HepG2 (cell line): ENCODE measurements around the gene PRKD2. TPM values are rescaled to one million over a fixed set of nuclear protein-coding genes. Genes with fewer than 3 reads are reported as not detected.
A peak's percentile ranks its signal among the peaks of the same experiment; 100 is the strongest.

ENCODE experiments used
- ATAC-seq: fragments of 200-7000 bp; cut with Tn5 transposase; 3 replicates; pipeline ENCODE4 v1.9.1; 2020; ENCODE audit warnings: mild to moderate bottlenecking, moderate library complexity
- BruUV-seq: library from RNA; stranded (reverse); fragments of 400-500 nt; replicated peaks from 2 replicates; lab custom pipeline; 2021; lab: Mats Ljungman, UMichigan
- CTCF ChIA-PET: fragments of 300-600 bp; formaldehyde crosslinking; extraction: SDS; loops from one replicate; lab custom pipeline; 2021; ENCODE audit warnings: low total read pairs, inconsistent platforms, low intra/inter-chr PET ratio; lab: Yijun Ruan, JAX
- POLR2A ChIA-PET: fragments of 350-600 bp; sonication (Branson Sonifier 250); formaldehyde crosslinking; loops from one replicate; lab custom pipeline; 2020; ENCODE audit warnings: antibody characterized with exemption, inconsistent platforms; lab: Yijun Ruan, JAX
- DNase-seq: peaks from one replicate; pipeline ENCODE4 v3.0.0-alpha.2; 2015; ENCODE audit warnings: low spot score
- FAIRE-seq: peaks from 3 replicates; lab custom pipeline; 2011; peaks lifted over from hg19 to GRCh38; lab: Jason Lieb, UNC
- H2AFZ ChIP-seq: one replicate; pipeline ENCODE4 v1.6.1; 2011; ENCODE audit warnings: low read length, inconsistent platforms
- H3K27ac ChIP-seq: fragments of 300-600 bp; 3 replicates; pipeline ENCODE4 v1.8.0; 2011; ENCODE audit warnings: mixed run types, mild to moderate bottlenecking, mixed read lengths, low read length, inconsistent platforms; ENCODE audit not compliant: insufficient read depth; ENCODE audit errors: extremely low read length
- H3K27me3 ChIP-seq, 2 experiments: fragments of 200-600 bp in 1 of 2; 2 replicates in 1 of 2; 3 replicates in 1 of 2; pipeline versions ENCODE4 v1.6.0 to v1.8.0; 2011; ENCODE audit warnings: low read length in 2 of 2, mild to moderate bottlenecking in 2 of 2, moderate library complexity in 2 of 2, inconsistent platforms in 1 of 2; ENCODE audit not compliant: insufficient read depth in 2 of 2, control insufficient read depth in 1 of 2
- H3K36me3 ChIP-seq, 2 experiments: fragments of 200-600 bp in 1 of 2; replicated peaks in 1 of 2; 2 replicates in 1 of 2; 3 replicates in 1 of 2; pipeline versions ENCODE4 v1.5.1 to v1.8.0; 2011; ENCODE audit warnings: low read length in 2 of 2, inconsistent platforms in 1 of 2; ENCODE audit not compliant: insufficient read depth in 2 of 2, control insufficient read depth in 1 of 2
- H3K4me1 ChIP-seq: 2 replicates; pipeline ENCODE4 v1.5.1; 2012; ENCODE audit warnings: low read length, inconsistent platforms; ENCODE audit not compliant: insufficient read depth
- H3K4me2 ChIP-seq: 2 replicates; pipeline ENCODE4 v1.6.0; 2011; ENCODE audit warnings: low read depth, low read length, inconsistent platforms
- H3K4me3 ChIP-seq, 3 experiments: fragments of 200-600 bp in 1 of 3; sonication (generic), shearing (Covaris generic) in 1 of 3; replicated peaks in 1 of 3; 2 replicates each; pipeline ENCODE4 v1.5.1; 2011 to 2016; ENCODE audit warnings: low read length in 3 of 3, inconsistent platforms in 2 of 3, low read depth in 2 of 3, mild to moderate bottlenecking in 2 of 3, control low read depth in 1 of 3, mixed read lengths in 1 of 3; ENCODE audit not compliant: insufficient read depth in 1 of 3
- H3K79me2 ChIP-seq: one replicate; pipeline ENCODE4 v1.6.1; 2011; ENCODE audit warnings: low read length, inconsistent platforms; ENCODE audit not compliant: insufficient read depth
- H3K9ac ChIP-seq: 2 replicates; pipeline ENCODE4 v1.6.0; 2011; ENCODE audit warnings: mild to moderate bottlenecking, low read depth, low read length, inconsistent platforms; ENCODE audit not compliant: insufficient read depth
- H3K9me3 ChIP-seq: 2 replicates; pipeline ENCODE4 v1.5.1; 2012; ENCODE audit warnings: mild to moderate bottlenecking, low read length
- H4K20me1 ChIP-seq: 2 replicates; pipeline ENCODE4 v1.6.0; 2011; ENCODE audit warnings: inconsistent platforms, mild to moderate bottlenecking, low read length, moderate library complexity; ENCODE audit not compliant: insufficient read depth
- AGO2 ChIP-seq: fragments of 200-400 bp; formaldehyde crosslinking; optimal IDR thresholded peaks from 2 replicates; pipeline ENCODE3; 2017; ENCODE audit warnings: mild to moderate bottlenecking, low read depth, low read length, moderate library complexity
- KLF15 ChIP-seq: sonication (generic); formaldehyde crosslinking; IDR thresholded peaks from 2 replicates; pipeline ENCODE4 v1.8.1; 2023; ENCODE audit warnings: borderline replicate concordance, mild to moderate bottlenecking, inconsistent platforms, missing genetic modification reagents, mixed read lengths
- ZNF605 ChIP-seq: sonication (generic); formaldehyde crosslinking; IDR thresholded peaks from 2 replicates; pipeline ENCODE4 v1.8.0; 2022; ENCODE audit warnings: mild to moderate bottlenecking, missing genetic modification reagents
- WGBS: methylation state at CpG from one replicate; pipeline ENCODE4 v1.1.6; 2017; ENCODE audit warnings: low lambda C conversion rate; 5-methylcytosine and 5-hydroxymethylcytosine counted together
- in situ Hi-C: cut with HindIII; loops from 2 replicates; pipeline ENCODE4 v1.10.0; 2017; ENCODE audit warnings: low pct_unique_long_range_greater_than_20kb; ENCODE audit not compliant: extremely low pct_ligation_motif_present
- intact Hi-C: fragments of 100-400 bp; cut with micrococcal nuclease; formaldehyde crosslinking; loops from one replicate; pipeline ENCODE4 v1.10.0; 2022; ENCODE audit not compliant: unreplicated experiment
- polyA plus RNA-seq, 8 experiments: library from polyadenylated mRNA; depleted of rRNA in 3 of 8; stranded (reverse) in 7 of 8; unstranded in 1 of 8; fragments of >200 nt; fragmentation: Illumina TruSeq in 4 of 8; extraction: Trizol in 4 of 8; gene quantifications; 2 replicates each; pipeline versions ENCODE4 v1.2.1 to v1.2.3, GENCODE V29; 2011 to 2016; ENCODE audit warnings: low read depth in 4 of 8, missing spikeins in 1 of 8, mixed read lengths in 1 of 8; ENCODE audit not compliant: insufficient read depth in 1 of 8
- total RNA-seq, 5 experiments: library from RNA; depleted of rRNA; stranded (reverse); fragments of >200 nt; fragmentation: Illumina TruSeq; extraction: Trizol; gene quantifications; 2 replicates each; pipeline ENCODE4 v1.2.3, GENCODE V29; 2016; ENCODE audit warnings: low read depth in 1 of 5
- TF ChIP-seq, protein P1 (sequence below): sonication (generic); formaldehyde crosslinking; IDR thresholded peaks from 2 replicates; pipeline ENCODE4 v1.4.0; 2020; ENCODE audit warnings: missing genetic modification reagents, mild to moderate bottlenecking, borderline replicate concordance

The PRKD2 gene
- total and polyA plus RNA-seq, 2 of the 13 experiments (the other 11 are each of a cell fraction or from before 2014, with no cell fraction given): 6.7 to 7.3 TPM

DNA sequence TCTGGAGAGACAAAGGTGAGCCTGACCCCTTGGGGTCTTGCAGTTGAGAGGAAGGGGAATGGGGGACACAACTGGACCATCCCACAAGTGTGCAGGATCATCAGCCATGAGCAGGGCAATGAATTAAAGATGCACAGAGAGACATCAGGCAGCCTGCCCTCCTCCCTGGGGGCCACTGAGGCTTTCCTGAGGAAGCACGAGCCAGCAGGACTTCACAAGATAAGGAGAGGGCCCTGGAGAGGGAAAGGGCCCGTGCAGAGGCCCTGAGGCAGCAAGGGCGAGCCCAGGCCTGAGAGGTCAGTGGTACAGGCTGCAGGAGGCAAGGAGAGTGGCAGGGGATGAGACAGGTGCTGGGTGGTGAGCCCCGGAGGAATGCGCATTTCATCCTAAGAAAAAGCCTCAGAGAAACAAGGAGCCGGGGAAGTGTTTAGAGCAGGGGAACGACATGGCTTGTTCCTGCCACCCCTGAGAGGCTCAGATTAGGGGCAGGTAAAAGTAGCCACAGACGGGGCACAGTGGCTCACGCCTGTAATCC is 9.0 kb upstream of the PRKD2 start:
- H3K79me2 ChIP-seq: no peaks in the 10 kb centered on the region
- no peak overlapping the region for H3K4me3 ChIP-seq
- intact Hi-C loops (no loop called here), in situ Hi-C loops (no loop called here)
- no peaks in the 10 kb centered on the region for H3K9me3 ChIP-seq
- no peaks in the 10 kb centered on the region for H3K27me3 ChIP-seq
- peaks cover 55 to 92% of the 10 kb centered on the region in 2 experiments for H3K36me3 ChIP-seq
- no peak for ATAC-seq
- H4K20me1 ChIP-seq: peaks cover 13% of the 10 kb centered on the region; the same call in 1 of the 2 replicates
- no peak overlapping the region for H3K27ac ChIP-seq
- CTCF ChIA-PET: no interaction called here
- no peak overlapping the region for H3K4me2 ChIP-seq
- BruUV-seq: no TSS peak
- POLR2A ChIA-PET: no interaction called here
- H3K9ac ChIP-seq: no peak overlapping the region
- no peak for DNase-seq
- FAIRE-seq: no peak
- 97% methylated on average over 9 of the region's 9 CpGs for WGBS
- no peak overlapping the region for H2AFZ ChIP-seq
- TF ChIP-seq AGO2: peak; percentile 25
- no peak for TF ChIP-seq ZNF605 (CRISPR knock-in tag)
- TF ChIP-seq, all 625 proteins: peak for 1
- H3K4me1 ChIP-seq: peaks cover 12% of the 10 kb centered on the region

DNA sequence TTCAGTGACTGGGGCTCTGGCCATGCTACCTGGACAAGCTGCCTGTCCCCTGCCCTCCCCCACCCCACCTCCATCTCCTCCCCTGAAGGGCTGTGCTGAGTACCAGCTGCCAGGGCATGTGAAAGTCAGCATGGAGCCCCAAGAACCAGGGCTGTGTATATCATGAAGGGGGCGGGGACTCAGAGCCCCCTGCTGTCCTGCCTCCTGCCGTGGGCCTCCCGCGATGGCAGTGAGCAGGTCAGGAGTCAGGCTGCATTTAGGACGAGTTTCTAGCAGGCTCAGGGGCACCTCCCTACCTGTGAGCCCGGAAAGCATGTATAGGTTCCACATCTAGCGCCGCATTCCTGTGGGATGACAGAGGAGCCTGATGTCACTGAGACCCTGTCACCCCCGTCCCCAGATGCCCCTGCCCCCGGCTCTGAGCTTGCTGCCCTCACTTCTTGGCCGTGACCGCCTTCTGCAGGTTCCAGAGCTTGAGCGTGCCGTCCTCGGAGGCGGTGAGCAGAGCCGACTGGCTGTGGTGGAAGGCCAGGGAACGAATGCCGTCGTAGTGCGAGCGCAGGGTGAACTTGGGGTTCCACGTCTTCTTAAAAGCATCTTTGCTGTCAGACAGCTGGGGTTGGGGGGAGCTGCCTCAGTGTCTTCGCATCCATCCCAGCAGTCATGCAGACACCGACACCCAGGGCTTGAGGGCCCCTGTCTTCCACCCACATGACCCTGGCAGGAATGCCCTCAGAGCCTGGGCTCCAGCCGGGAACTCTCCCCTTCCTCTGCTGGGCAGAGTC is 8.3 kb upstream of the PRKD2 start:
- H3K9ac ChIP-seq: no peak overlapping the region
- H3K9me3 ChIP-seq: no peaks in the 10 kb centered on the region
- DNase-seq: no peak
- intact Hi-C loops: no loop called here
- H2AFZ ChIP-seq: no peak overlapping the region
- peaks cover 13% of the 10 kb centered on the region; the same call in 1 of the 2 replicates for H4K20me1 ChIP-seq
- no peak for ATAC-seq
- 95% methylated on average over 19 of the region's 26 CpGs for WGBS
- TF ChIP-seq AGO2 (peak; percentile 26), KLF15 (CRISPR knock-in tag) (no peak)
- TF ChIP-seq, protein P1, sequence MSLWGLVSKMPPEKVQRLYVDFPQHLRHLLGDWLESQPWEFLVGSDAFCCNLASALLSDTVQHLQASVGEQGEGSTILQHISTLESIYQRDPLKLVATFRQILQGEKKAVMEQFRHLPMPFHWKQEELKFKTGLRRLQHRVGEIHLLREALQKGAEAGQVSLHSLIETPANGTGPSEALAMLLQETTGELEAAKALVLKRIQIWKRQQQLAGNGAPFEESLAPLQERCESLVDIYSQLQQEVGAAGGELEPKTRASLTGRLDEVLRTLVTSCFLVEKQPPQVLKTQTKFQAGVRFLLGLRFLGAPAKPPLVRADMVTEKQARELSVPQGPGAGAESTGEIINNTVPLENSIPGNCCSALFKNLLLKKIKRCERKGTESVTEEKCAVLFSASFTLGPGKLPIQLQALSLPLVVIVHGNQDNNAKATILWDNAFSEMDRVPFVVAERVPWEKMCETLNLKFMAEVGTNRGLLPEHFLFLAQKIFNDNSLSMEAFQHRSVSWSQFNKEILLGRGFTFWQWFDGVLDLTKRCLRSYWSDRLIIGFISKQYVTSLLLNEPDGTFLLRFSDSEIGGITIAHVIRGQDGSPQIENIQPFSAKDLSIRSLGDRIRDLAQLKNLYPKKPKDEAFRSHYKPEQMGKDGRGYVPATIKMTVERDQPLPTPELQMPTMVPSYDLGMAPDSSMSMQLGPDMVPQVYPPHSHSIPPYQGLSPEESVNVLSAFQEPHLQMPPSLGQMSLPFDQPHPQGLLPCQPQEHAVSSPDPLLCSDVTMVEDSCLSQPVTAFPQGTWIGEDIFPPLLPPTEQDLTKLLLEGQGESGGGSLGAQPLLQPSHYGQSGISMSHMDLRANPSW (CRISPR knock-in tag): no peak
- TF ChIP-seq, all 625 proteins: peak for 1
- no peaks in the 10 kb centered on the region for H3K79me2 ChIP-seq
- no TSS peak for BruUV-seq
- no peak overlapping the region for H3K4me2 ChIP-seq
- peaks cover 52 to 85% of the 10 kb centered on the region in 2 experiments for H3K36me3 ChIP-seq
- H3K27me3 ChIP-seq: no peaks in the 10 kb centered on the region
- no peak overlapping the region for H3K27ac ChIP-seq
- peaks cover 12% of the 10 kb centered on the region for H3K4me1 ChIP-seq
- ChIA-PET CTCF (no interaction called here), POLR2A (no interaction called here)
- no peak overlapping the region for H3K4me3 ChIP-seq
- no peak for FAIRE-seq
- in situ Hi-C loops: no loop called here
